Rectal smooth muscle tissue (tissue), 1 donor: ENCODE measurements around the gene TNFSF8.
A peak's percentile ranks its signal among the peaks of the same experiment; 100 is the strongest.

Experiments used
- H3K27ac ChIP-seq: one replicate; pipeline ENCODE4 v1.7.0; 2013; ENCODE audit warnings: low read depth, low read length, inconsistent platforms
- H3K27me3 ChIP-seq: one replicate; pipeline ENCODE4 v1.7.0; 2013; ENCODE audit warnings: low read length; ENCODE audit not compliant: control insufficient read depth, insufficient read depth
- H3K36me3 ChIP-seq: one replicate; pipeline ENCODE4 v1.7.0; 2013; ENCODE audit warnings: low read length; ENCODE audit not compliant: control insufficient read depth, insufficient read depth
- H3K4me1 ChIP-seq: one replicate; pipeline ENCODE4 v1.7.0; 2013; ENCODE audit warnings: low read length; ENCODE audit not compliant: control insufficient read depth, insufficient read depth
- H3K4me3 ChIP-seq: one replicate; pipeline ENCODE4 v1.7.0; 2013; ENCODE audit warnings: low read length
- H3K9ac ChIP-seq: one replicate; pipeline ENCODE4 v1.7.0; 2013; ENCODE audit warnings: low read length

Gene TNFSF8

DNA sequence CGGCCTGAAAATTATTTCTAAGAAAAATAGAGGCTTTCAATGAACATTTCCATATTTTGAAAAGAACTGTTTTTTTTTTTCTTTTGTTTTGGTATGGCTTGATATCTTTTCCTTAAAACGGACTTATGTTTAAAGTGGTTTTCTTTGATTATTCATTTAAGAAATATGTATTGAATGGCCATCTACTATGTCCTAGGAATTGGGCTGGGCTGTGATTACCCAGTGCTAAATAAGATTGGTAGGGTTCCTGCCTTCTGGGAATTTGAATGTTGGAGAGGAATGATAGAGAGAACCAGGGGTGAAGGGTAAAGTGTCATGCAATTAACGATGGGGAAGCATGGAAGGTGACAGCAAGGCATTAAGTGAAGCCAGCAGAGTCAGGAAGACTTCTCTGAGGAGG is 33.2 kb downstream of the TNFSF8 start:
- Histone ChIP-seq H3K4me1 (peaks cover 7% of the 10 kb centered on the region), H3K9ac (no peak overlapping the region), H3K36me3 (no peaks in the 10 kb centered on the region), H3K4me3 (no peak overlapping the region), H3K27ac (no peak overlapping the region), H3K27me3 (no peaks in the 10 kb centered on the region)

DNA sequence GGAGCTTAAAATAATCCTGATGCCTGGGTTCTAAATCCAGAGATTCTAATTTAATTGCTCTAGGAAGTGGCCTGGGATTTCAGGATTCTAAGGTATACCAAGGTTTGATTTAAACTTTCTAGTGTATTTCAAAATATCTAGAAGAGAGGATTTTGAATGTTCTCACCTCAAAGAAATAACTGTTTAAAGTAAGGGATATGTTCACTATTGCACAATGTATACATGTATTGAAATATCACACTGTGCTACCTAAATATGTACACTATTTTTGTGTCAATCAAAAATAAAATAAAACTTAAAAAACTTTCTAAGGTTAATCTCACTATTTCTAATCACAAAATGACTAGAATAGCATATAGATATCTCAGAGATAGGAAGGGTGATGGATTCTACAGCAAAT is 34.0 kb downstream of the TNFSF8 start:
- no peak overlapping the region for H3K4me3 ChIP-seq
- H3K27ac ChIP-seq: no peak overlapping the region

DNA sequence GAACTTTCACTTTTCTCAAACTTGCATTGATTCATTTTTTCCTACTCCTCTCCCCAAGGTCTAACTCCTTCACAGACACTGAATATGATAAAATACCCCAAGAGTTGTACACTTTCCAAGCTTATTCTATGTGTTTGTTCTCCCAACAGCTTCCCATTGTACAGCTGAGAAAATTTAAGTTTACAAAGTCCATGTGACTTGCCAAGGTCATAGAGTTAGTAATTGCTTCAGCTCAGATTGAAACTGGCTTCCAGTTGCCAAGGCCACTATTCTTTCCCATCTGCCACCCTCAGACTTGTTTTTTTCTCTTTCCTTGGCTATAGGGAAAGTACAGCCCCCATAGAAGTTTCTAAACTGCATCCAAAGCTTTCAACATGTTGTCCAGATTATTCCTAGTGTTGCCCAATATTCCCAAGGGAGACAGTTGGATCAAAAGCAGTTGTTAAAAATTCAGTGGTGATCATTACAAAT is 34.8 kb downstream of the TNFSF8 start:
- H3K36me3 ChIP-seq: no peaks in the 10 kb centered on the region
- H3K27ac ChIP-seq: no peak overlapping the region

More for the DNA sequence above, 34.0 kb downstream of the TNFSF8 start:
- Histone ChIP-seq H3K36me3 (no peaks in the 10 kb centered on the region), H3K9ac (no peak overlapping the region), H3K4me1 (peaks cover 7% of the 10 kb centered on the region), H3K27me3 (no peaks in the 10 kb centered on the region)

DNA sequence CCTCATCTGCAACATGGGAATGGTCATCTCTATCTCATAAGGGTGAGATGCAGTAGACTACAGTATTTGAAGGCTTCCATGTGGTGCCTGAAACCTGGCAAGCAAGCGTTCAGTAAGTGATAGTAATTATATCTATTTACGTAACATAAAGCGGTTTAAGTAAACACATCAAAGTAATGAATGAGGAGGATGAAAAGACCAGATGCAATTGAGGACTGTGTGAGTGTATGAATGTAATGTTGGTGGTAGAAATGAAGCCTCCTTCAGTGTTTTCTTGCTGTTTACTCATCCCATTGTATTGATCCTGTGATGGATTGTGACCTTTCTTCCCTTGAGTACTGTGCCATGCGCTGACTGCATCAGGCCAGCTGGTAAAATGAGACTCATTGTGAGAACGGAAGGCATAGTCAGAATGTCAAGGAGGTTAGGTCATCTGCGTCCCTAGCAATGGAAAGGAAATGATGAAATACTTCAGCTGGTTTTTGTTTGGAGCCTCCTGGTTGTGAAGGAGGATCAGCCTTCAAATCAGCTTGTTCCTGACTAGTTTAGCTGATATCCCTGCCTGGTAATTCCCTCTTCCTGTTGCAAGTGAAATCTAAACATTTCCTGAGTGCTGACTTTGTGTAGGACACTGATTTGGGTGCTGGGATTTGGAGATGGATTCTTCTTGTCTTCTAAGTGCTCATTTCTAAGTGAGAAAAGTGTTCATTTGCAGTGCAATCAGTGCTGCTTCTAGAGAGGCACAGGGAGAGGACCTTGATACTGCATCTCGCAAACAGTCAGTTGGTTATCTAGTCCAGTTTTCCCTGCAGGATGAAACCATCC is 35.6 kb downstream of the TNFSF8 start:
- Histone ChIP-seq H3K4me3 (no peak overlapping the region), H3K4me1 (peaks cover 7% of the 10 kb centered on the region), H3K9ac (no peak overlapping the region), H3K36me3 (no peaks in the 10 kb centered on the region), H3K27ac (peak overlapping the region; percentile 48), H3K27me3 (no peaks in the 10 kb centered on the region)

More for the DNA sequence above, 34.8 kb downstream of the TNFSF8 start:
- Histone ChIP-seq H3K27me3 (no peaks in the 10 kb centered on the region), H3K9ac (no peak overlapping the region), H3K4me3 (no peak overlapping the region), H3K4me1 (peaks cover 7% of the 10 kb centered on the region)

DNA sequence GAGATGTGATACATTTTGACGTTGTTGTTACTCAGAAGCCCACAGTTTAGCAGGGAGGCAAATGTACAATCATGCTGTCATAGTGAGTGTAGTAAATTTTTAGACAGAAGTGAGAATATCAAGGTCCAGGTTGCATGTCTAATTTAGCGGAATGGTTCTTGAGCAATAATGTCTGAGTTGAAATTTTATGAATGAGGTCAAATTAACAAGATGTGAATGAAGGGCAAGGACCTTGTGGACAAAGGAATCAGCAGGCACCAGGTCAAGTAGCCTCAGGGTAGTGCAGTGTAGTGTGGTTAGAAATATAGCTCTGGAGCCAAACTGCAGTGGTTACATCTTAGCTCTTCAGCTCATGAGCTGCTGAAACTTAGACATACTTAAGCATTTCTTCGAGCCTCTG is 36.2 kb downstream of the TNFSF8 start:
- H3K27ac ChIP-seq: no peak overlapping the region
- no peaks in the 10 kb centered on the region for H3K36me3 ChIP-seq
- H3K9ac ChIP-seq: no peak overlapping the region
- H3K27me3 ChIP-seq: no peaks in the 10 kb centered on the region
- peaks cover 7% of the 10 kb centered on the region for H3K4me1 ChIP-seq
- H3K4me3 ChIP-seq: no peak overlapping the region

DNA sequence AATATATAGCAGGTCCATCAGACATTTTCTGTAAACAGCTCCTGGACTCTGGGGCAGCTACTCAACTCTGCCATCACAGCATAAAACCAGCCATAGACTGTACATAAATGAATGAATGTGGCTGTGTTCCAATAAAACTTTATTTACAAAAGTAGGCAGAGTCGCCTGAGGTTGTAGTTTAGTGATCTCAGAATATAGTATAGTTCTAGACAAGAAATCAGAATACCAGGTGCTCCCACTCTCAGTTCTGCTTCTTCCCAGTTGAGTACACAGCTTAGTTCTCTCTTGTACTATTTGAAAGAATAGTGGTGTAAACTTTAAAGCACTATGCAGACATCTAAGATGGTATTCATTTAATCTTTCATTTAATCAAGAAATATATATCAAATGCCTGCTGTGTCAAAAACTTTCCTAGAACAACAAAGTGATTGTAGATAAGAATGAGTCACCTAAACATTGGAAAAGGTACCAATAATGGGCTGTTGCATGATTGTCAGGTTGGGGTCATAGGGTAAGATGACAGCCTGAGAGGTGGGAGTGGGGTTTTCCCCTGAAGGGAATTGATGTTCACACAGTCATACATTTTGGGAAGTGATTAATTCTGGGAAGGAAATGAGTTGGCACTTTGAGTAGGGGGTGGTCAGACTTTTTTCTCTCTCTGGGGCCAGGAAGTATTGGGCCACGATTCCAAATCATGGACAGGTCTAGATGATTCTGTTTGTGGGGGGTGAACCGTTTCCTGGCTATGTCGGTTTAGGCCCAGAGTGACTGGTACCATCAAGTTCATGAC is 37.0 kb downstream of the TNFSF8 start:
- Histone ChIP-seq H3K4me3 (no peak overlapping the region), H3K27ac (no peak overlapping the region), H3K36me3 (no peaks in the 10 kb centered on the region), H3K4me1 (peaks cover 7% of the 10 kb centered on the region), H3K9ac (no peak overlapping the region), H3K27me3 (no peaks in the 10 kb centered on the region)

DNA sequence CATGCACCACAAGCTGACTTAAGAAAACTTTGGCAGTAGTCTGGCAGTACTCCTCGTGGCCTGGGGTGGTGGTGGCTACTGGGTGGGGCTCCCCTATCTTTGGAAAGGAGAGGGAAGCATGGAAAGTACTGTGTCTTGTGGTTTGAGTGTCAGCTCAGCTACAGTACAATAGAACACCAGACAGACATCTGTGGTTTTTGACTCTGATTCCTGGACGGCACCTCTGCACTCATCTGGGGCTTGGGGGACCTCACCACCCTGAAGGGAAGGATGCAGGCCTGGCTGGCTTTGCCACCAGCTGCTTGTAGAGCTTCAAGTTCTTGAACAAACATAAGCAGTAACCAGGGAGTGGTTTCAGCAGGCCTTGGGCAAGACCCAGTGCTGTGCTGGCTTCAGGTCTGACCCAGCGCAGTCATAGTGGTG is 40.6 kb downstream of the TNFSF8 start:
- no peak overlapping the region for H3K9ac ChIP-seq
- H3K4me3 ChIP-seq: no peak overlapping the region
- H3K27me3 ChIP-seq: no peaks in the 10 kb centered on the region
- H3K27ac ChIP-seq: no peak overlapping the region
- H3K4me1 ChIP-seq: peaks cover 4% of the 10 kb centered on the region
- no peaks in the 10 kb centered on the region for H3K36me3 ChIP-seq

DNA sequence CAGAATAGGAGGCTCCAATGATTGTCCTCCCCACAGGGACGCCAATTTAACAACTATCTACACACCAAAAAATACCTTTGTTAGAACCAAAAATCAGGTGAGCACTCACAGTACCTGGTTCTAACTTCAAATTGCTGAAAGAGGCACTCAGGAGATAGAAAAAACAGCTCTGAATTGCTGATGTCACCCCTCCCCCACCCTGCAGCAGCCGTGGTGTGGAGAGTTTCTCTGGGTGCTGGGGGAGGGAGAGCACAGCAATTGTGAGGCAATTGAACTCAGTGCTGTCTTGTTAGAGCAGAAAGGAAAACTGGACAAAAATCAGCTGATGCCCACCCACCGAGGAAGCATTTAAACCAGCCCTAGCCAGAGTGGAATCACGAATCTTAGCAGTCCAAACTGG is 41.8 kb downstream of the TNFSF8 start:
- Histone ChIP-seq H3K4me3 (no peak overlapping the region), H3K27me3 (no peaks in the 10 kb centered on the region), H3K36me3 (no peaks in the 10 kb centered on the region), H3K4me1 (no peaks in the 10 kb centered on the region), H3K27ac (no peak overlapping the region), H3K9ac (no peak overlapping the region)

DNA sequence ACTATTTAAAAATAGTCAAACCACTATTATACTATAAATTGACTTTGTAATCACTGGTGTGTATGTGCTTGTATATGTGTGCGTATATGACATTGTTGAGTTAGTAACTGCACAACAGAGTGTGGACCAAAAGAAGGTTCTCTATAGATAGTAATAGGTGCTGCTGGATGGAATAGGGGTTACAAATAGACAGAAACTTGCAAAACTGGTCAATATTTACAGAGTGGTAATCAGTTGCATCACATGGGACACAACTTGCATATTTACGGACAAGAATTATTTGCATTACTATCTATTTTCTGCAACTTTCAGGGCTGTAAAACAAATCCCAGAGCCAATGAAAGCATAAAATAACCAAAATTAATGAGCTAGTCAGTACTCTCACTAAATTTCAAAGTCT is 42.4 kb downstream of the TNFSF8 start:
- Histone ChIP-seq H3K36me3 (no peaks in the 10 kb centered on the region), H3K4me1 (no peaks in the 10 kb centered on the region), H3K4me3 (no peak overlapping the region), H3K9ac (no peak overlapping the region), H3K27me3 (no peaks in the 10 kb centered on the region), H3K27ac (no peak overlapping the region)

DNA sequence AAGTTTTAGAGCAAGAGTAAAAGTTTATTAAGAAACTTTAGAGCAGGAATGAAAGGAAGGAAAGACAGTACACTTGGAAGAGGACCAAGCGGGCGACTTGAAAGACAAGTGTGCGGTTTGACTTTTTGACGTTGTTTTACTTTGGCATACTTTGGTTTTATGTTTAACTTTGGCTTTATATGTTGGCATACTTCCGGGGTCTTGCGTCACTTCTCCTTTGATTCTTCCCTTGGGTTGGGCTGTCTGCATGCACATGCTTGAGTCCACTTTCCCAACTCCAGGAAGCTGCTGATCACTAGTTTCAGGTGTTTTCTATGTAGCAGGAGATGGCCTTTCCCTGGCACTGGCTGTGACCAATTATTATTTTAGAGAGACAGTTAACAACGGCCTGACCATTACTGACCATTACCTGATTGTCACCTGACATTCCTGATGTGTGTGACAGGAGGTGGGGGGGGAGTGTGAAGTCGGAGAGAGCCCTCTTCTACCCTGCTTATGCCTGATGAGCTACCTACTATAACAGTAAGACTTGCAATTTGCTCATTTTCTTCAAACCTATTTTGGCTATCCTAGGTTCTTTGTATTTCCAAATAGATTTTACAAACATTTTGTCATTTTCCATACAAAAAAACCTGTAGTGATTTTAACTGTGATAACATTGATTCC is 45.5 kb downstream of the TNFSF8 start:
- Histone ChIP-seq H3K4me3 (no peak overlapping the region), H3K27ac (no peak overlapping the region), H3K27me3 (no peaks in the 10 kb centered on the region)

DNA sequence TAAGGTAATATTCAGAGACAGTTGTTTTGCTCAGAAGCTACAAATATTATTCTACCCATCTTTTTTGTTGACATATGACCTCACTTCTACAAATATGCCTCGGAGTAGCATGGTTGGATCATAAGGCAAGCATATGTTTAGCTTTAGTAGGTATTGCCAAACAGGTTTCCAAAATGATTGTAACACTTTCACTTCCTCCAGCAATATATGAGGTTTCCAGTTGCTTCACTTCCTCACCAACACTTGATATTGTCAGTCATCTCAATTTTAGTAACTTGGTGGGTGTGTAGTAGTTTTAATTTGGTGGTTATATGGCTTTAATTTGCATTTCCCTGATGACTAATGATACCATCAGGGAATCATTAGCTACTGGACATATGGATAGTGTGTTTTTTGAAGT is 46.7 kb downstream of the TNFSF8 start:
- H3K4me3 ChIP-seq: no peak overlapping the region

More for the DNA sequence above, 45.5 kb downstream of the TNFSF8 start:
- H3K9ac ChIP-seq: no peak overlapping the region
- H3K36me3 ChIP-seq: no peaks in the 10 kb centered on the region
- no peaks in the 10 kb centered on the region for H3K4me1 ChIP-seq

DNA sequence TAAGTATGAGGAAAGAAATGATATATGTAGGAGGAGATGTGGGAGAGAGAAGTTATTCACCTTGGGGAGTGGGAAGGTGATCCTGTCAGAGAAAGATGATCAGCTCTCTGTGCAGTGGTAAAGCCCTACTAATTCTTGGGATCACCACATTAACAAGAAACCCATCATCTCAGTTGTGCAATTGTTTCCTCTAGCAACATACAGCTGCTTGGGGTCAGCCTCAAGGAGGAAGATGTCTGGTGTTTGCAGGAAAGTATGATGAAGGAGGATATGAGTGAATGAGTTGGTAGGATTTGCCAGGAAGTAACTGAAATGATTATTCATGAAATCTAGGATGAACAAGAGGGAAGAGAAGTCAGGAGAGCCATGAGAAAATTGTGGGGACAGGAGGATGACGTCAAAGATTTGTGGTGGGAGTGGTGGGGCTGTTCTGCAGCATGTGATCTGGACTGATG is 50.1 kb downstream of the TNFSF8 start:
- H3K9ac ChIP-seq: no peak overlapping the region
- H3K4me3 ChIP-seq: no peak overlapping the region
- H3K36me3 ChIP-seq: no peaks in the 10 kb centered on the region
- no peak overlapping the region for H3K27ac ChIP-seq
- H3K27me3 ChIP-seq: no peaks in the 10 kb centered on the region
- H3K4me1 ChIP-seq: no peaks in the 10 kb centered on the region

More for the DNA sequence above, 46.7 kb downstream of the TNFSF8 start:
- H3K4me1 ChIP-seq: no peaks in the 10 kb centered on the region
- H3K9ac ChIP-seq: no peak overlapping the region
- no peaks in the 10 kb centered on the region for H3K36me3 ChIP-seq
- no peaks in the 10 kb centered on the region for H3K27me3 ChIP-seq
- no peak overlapping the region for H3K27ac ChIP-seq
